Measurements from ENCODE around the gene AGT.
"Not testable (repeated sequence)": the region's sequence is repeated elsewhere in the genome, so short reads cannot be mapped to it uniquely, and the experiment has no call there.

Gene AGT

GRCh38 chr1:230680300-230681025, 33.5 kb downstream of the AGT start:
- H3K27me3 ChIP-seq (ENCODE audit: low read depth, low read length), result no peaks in the 10 kb centered on the region
- H3K4me3 ChIP-seq (ENCODE audit: low read depth in 1 of 2, low read length in 2 of 2), result no peak overlapping the region
- no peaks in the 10 kb centered on the region for H3K9me3 ChIP-seq (ENCODE audit: control insufficient read depth in 1 of 2, low read length in 2 of 2)
- H3K27ac ChIP-seq (ENCODE audit: low read length), result no peak overlapping the region
- peaks cover 0 to 23% of the 10 kb centered on the region in 2 donors for H3K4me1 ChIP-seq (ENCODE audit: control insufficient read depth in 1 of 2, insufficient read depth in 2 of 2, low read length in 2 of 2)
- H3K36me3 ChIP-seq (ENCODE audit: control insufficient read depth in 1 of 2, insufficient read depth in 2 of 2, low read length in 2 of 2), result peaks cover 37 to 51% of the 10 kb centered on the region in 2 donors

GRCh38 chr1:230679825-230680224, 34.1 kb downstream of the AGT start:
- Histone ChIP-seq H3K9me3 (ENCODE audit: control insufficient read depth in 1 of 2, low read length in 2 of 2) (no peaks in the 10 kb centered on the region), H3K36me3 (ENCODE audit: control insufficient read depth in 1 of 2, insufficient read depth in 2 of 2, low read length in 2 of 2) (peaks cover 35 to 47% of the 10 kb centered on the region in 2 donors), H3K27ac (ENCODE audit: low read length) (no peak overlapping the region)

GRCh38 chr1:230679192-230679591, 34.7 kb downstream of the AGT start:
- no peaks in the 10 kb centered on the region for H3K9me3 ChIP-seq (ENCODE audit: control insufficient read depth in 1 of 2, low read length in 2 of 2)
- H3K4me3 ChIP-seq (ENCODE audit: low read depth in 1 of 2, low read length in 2 of 2), result no peak overlapping the region
- H3K36me3 ChIP-seq (ENCODE audit: control insufficient read depth in 1 of 2, insufficient read depth in 2 of 2, low read length in 2 of 2), result peaks cover 28 to 43% of the 10 kb centered on the region in 2 donors
- no peak overlapping the region for H3K27ac ChIP-seq (ENCODE audit: low read length)
- H3K4me1 ChIP-seq (ENCODE audit: control insufficient read depth in 1 of 2, insufficient read depth in 2 of 2, low read length in 2 of 2), result peaks cover 0 to 23% of the 10 kb centered on the region in 2 donors
- no peaks in the 10 kb centered on the region for H3K27me3 ChIP-seq (ENCODE audit: low read depth, low read length)

More at GRCh38 chr1:230679825-230680224, 34.1 kb downstream of the AGT start:
- Histone ChIP-seq H3K4me1 (ENCODE audit: control insufficient read depth in 1 of 2, insufficient read depth in 2 of 2, low read length in 2 of 2) (peaks cover 0 to 23% of the 10 kb centered on the region in 2 donors), H3K4me3 (ENCODE audit: low read depth in 1 of 2, low read length in 2 of 2) (no peak overlapping the region), H3K27me3 (ENCODE audit: low read depth, low read length) (no peaks in the 10 kb centered on the region)

GRCh38 chr1:230677200-230677599, 36.7 kb downstream of the AGT start:
- Histone ChIP-seq H3K4me1 (ENCODE audit: control insufficient read depth in 1 of 2, insufficient read depth in 2 of 2, low read length in 2 of 2) (peaks cover 0 to 9% of the 10 kb centered on the region in 2 donors), H3K36me3 (ENCODE audit: control insufficient read depth in 1 of 2, insufficient read depth in 2 of 2, low read length in 2 of 2) (peaks cover 42 to 43% of the 10 kb centered on the region in 2 donors), H3K27me3 (ENCODE audit: low read depth, low read length) (no peaks in the 10 kb centered on the region), H3K9me3 (ENCODE audit: control insufficient read depth in 1 of 2, low read length in 2 of 2) (no peaks in the 10 kb centered on the region), H3K27ac (ENCODE audit: low read length) (no peak overlapping the region), H3K4me3 (ENCODE audit: low read depth in 1 of 2, low read length in 2 of 2) (no peak overlapping the region)

GRCh38 chr1:230674581-230674980, 39.3 kb downstream of the AGT start:
- H3K4me3 ChIP-seq (ENCODE audit: low read depth in 1 of 2, low read length in 2 of 2), result no peak overlapping the region
- H3K27me3 ChIP-seq (ENCODE audit: low read depth, low read length), result no peaks in the 10 kb centered on the region
- H3K27ac ChIP-seq (ENCODE audit: low read length), result no peak overlapping the region
- H3K9me3 ChIP-seq (ENCODE audit: control insufficient read depth in 1 of 2, low read length in 2 of 2), result no peaks in the 10 kb centered on the region
- H3K4me1 ChIP-seq (ENCODE audit: control insufficient read depth in 1 of 2, insufficient read depth in 2 of 2, low read length in 2 of 2), result no peaks in the 10 kb centered on the region
- H3K36me3 ChIP-seq (ENCODE audit: control insufficient read depth in 1 of 2, insufficient read depth in 2 of 2, low read length in 2 of 2), result peaks cover 60% of the 10 kb centered on the region in 2 donors

GRCh38 chr1:230669543-230669942, 44.4 kb downstream of the AGT start:
- Histone ChIP-seq H3K36me3 (ENCODE audit: control insufficient read depth in 1 of 2, insufficient read depth in 2 of 2, low read length in 2 of 2) (peaks cover 71 to 72% of the 10 kb centered on the region in 2 donors), H3K4me3 (ENCODE audit: low read depth in 1 of 2, low read length in 2 of 2) (no peak overlapping the region), H3K27ac (ENCODE audit: low read length) (no peak overlapping the region), H3K4me1 (ENCODE audit: control insufficient read depth in 1 of 2, insufficient read depth in 2 of 2, low read length in 2 of 2) (no peaks in the 10 kb centered on the region), H3K9me3 (ENCODE audit: control insufficient read depth in 1 of 2, low read length in 2 of 2) (no peaks in the 10 kb centered on the region), H3K27me3 (ENCODE audit: low read depth, low read length) (no peaks in the 10 kb centered on the region)

- H3K27ac ChIP-seq (ENCODE audit: low read length), result no peak overlapping the region
- no peaks in the 10 kb centered on the region for H3K27me3 ChIP-seq (ENCODE audit: low read depth, low read length)
- H3K4me3 ChIP-seq (ENCODE audit: low read depth in 1 of 2, low read length in 2 of 2), result no peak overlapping the region
- no peaks in the 10 kb centered on the region for H3K9me3 ChIP-seq (ENCODE audit: control insufficient read depth in 1 of 2, low read length in 2 of 2)
- peaks cover 74 to 78% of the 10 kb centered on the region in 2 donors for H3K36me3 ChIP-seq (ENCODE audit: control insufficient read depth in 1 of 2, insufficient read depth in 2 of 2, low read length in 2 of 2)
- no peaks in the 10 kb centered on the region for H3K4me1 ChIP-seq (ENCODE audit: control insufficient read depth in 1 of 2, insufficient read depth in 2 of 2, low read length in 2 of 2)
These were observed 45.7 kb downstream of the AGT start for GRCh38 chr1:230668227-230668626.

- Histone ChIP-seq H3K4me1 (ENCODE audit: control insufficient read depth in 1 of 2, insufficient read depth in 2 of 2, low read length in 2 of 2) (no peaks in the 10 kb centered on the region), H3K27me3 (ENCODE audit: low read depth, low read length) (no peaks in the 10 kb centered on the region), H3K9me3 (ENCODE audit: control insufficient read depth in 1 of 2, low read length in 2 of 2) (no peaks in the 10 kb centered on the region), H3K4me3 (ENCODE audit: low read depth in 1 of 2, low read length in 2 of 2) (no peak overlapping the region), H3K36me3 (ENCODE audit: control insufficient read depth in 1 of 2, insufficient read depth in 2 of 2, low read length in 2 of 2) (peaks cover 38 to 53% of the 10 kb centered on the region in 2 donors), H3K27ac (ENCODE audit: low read length) (no peak overlapping the region)
These were observed 51.9 kb downstream of the AGT start for GRCh38 chr1:230661976-230662375.

- Histone ChIP-seq H3K9me3 (ENCODE audit: control insufficient read depth in 1 of 2, low read length in 2 of 2) (no peaks in the 10 kb centered on the region), H3K27me3 (ENCODE audit: low read depth, low read length) (no peaks in the 10 kb centered on the region), H3K4me1 (ENCODE audit: control insufficient read depth in 1 of 2, insufficient read depth in 2 of 2, low read length in 2 of 2) (no peaks in the 10 kb centered on the region), H3K27ac (ENCODE audit: low read length) (no peak overlapping the region), H3K36me3 (ENCODE audit: control insufficient read depth in 1 of 2, insufficient read depth in 2 of 2, low read length in 2 of 2) (peaks cover 13 to 27% of the 10 kb centered on the region in 2 donors), H3K4me3 (ENCODE audit: low read depth in 1 of 2, low read length in 2 of 2) (no peak overlapping the region)
These were observed 55.2 kb downstream of the AGT start for GRCh38 chr1:230658691-230659090.

GRCh38 chr1:230658103-230658502, 55.8 kb downstream of the AGT start:
- H3K27ac ChIP-seq (ENCODE audit: low read length); H3K9me3 ChIP-seq (ENCODE audit: control insufficient read depth in 1 of 2, low read length in 2 of 2); H3K4me1 ChIP-seq (ENCODE audit: control insufficient read depth in 1 of 2, insufficient read depth in 2 of 2, low read length in 2 of 2); H3K27me3 ChIP-seq (ENCODE audit: low read depth, low read length); H3K4me3 ChIP-seq (ENCODE audit: low read depth in 1 of 2, low read length in 2 of 2): not testable (repeated sequence)
- H3K36me3 ChIP-seq (ENCODE audit: control insufficient read depth in 1 of 2, insufficient read depth in 2 of 2, low read length in 2 of 2), result peaks cover 9 to 23% of the 10 kb centered on the region in 2 donors

- not testable (repeated sequence) for H3K9me3 ChIP-seq (ENCODE audit: control insufficient read depth in 1 of 2, low read length in 2 of 2); H3K27ac ChIP-seq (ENCODE audit: low read length); H3K4me3 ChIP-seq (ENCODE audit: low read depth in 1 of 2, low read length in 2 of 2); H3K4me1 ChIP-seq (ENCODE audit: control insufficient read depth in 1 of 2, insufficient read depth in 2 of 2, low read length in 2 of 2); H3K27me3 ChIP-seq (ENCODE audit: low read depth, low read length)
- peaks cover 5 to 20% of the 10 kb centered on the region in 2 donors for H3K36me3 ChIP-seq (ENCODE audit: control insufficient read depth in 1 of 2, insufficient read depth in 2 of 2, low read length in 2 of 2)
These were observed 57.2 kb downstream of the AGT start for GRCh38 chr1:230656719-230657118.

Measured in muscle layer of duodenum (tissue), 2 donors.